Endothelial cell of umbilical vein (primary cell): Measurements from ENCODE around the gene CABLES1. TPM values are rescaled to one million over a fixed set of nuclear protein-coding genes. Genes with fewer than 3 reads are reported as not detected.

Experiments
- BruUV-seq: library from RNA; stranded (reverse); fragments of 400-500 nt; replicated peaks from 2 replicates; lab custom pipeline; 2021; lab: Mats Ljungman, UMichigan
- CTCF ChIA-PET: fragments of 300-600, 350-600 bp; sonication (Branson Sonifier 250); formaldehyde crosslinking; loops from one replicate; lab custom pipeline; 2021; ENCODE audit warnings: antibody characterized with exemption, inconsistent platforms; lab: Charles Lee
- POLR2A ChIA-PET: fragments of 300-600, 350-600 bp; sonication (Branson Sonifier 250); formaldehyde crosslinking; loops from one replicate; lab custom pipeline; 2021; ENCODE audit warnings: antibody characterized with exemption, inconsistent platforms; lab: Charles Lee
- DNase-seq: peaks from one replicate; pipeline ENCODE4 v3.0.0-alpha.2; 2011; ENCODE audit warnings: low read depth, low spot score
- FAIRE-seq: peaks from 2 replicates; lab custom pipeline; 2011; peaks lifted over from hg19 to GRCh38; lab: Jason Lieb, UNC
- H2AFZ ChIP-seq: 2 replicates; pipeline ENCODE4 v1.6.0; 2012; ENCODE audit warnings: low read depth, low read length, control low read depth, inconsistent platforms
- H3K27ac ChIP-seq: 2 replicates; pipeline ENCODE4 v1.5.1; 2011; ENCODE audit warnings: low read depth, mild to moderate bottlenecking, control low read depth, low read length, moderate library complexity; ENCODE audit not compliant: insufficient read depth
- H3K27me3 ChIP-seq, 2 experiments: 2 replicates each; pipeline versions ENCODE4 v1.6.0 to v1.6.1; 2011; ENCODE audit warnings: low read length in 2 of 2, mixed read lengths in 1 of 2; ENCODE audit not compliant: control insufficient read depth in 2 of 2, insufficient read depth in 2 of 2
- H3K36me3 ChIP-seq, 2 experiments: 2 replicates in 1 of 2; 3 replicates in 1 of 2; pipeline ENCODE4 v1.5.1; 2011; ENCODE audit warnings: low read length in 2 of 2, mild to moderate bottlenecking in 1 of 2, moderate library complexity in 1 of 2; ENCODE audit not compliant: control insufficient read depth in 2 of 2, insufficient read depth in 2 of 2; ENCODE audit errors: extremely low read depth in 1 of 2
- H3K4me1 ChIP-seq: 3 replicates; pipeline ENCODE4 v1.5.1; 2011; ENCODE audit warnings: mild to moderate bottlenecking, low read length; ENCODE audit not compliant: control insufficient read depth, insufficient read depth; ENCODE audit errors: extremely low read depth
- H3K4me2 ChIP-seq: 2 replicates; pipeline ENCODE4 v1.6.1; 2011; ENCODE audit warnings: low read length, control low read depth, mixed read lengths; ENCODE audit not compliant: insufficient read depth
- H3K4me3 ChIP-seq, 3 experiments: fragments of 200-600 bp in 1 of 3; sonication (generic), shearing (Covaris generic) in 1 of 3; replicated peaks in 1 of 3; 2 replicates each; pipeline ENCODE4 v1.5.1; 2011 to 2016; ENCODE audit warnings: control low read depth in 3 of 3, low read length in 3 of 3, mild to moderate bottlenecking in 2 of 3, inconsistent platforms in 1 of 3, low read depth in 1 of 3, moderate library complexity in 1 of 3; ENCODE audit not compliant: insufficient read depth in 1 of 3
- H3K79me2 ChIP-seq: 2 replicates; pipeline ENCODE4 v1.6.0; 2012; ENCODE audit warnings: low read length, inconsistent platforms; ENCODE audit not compliant: control insufficient read depth, insufficient read depth
- H3K9ac ChIP-seq: replicated peaks from 2 replicates; pipeline ENCODE3; 2011; ENCODE audit warnings: low read length, control low read depth; ENCODE audit not compliant: insufficient read depth; ENCODE audit errors: extremely low read depth
- H3K9me1 ChIP-seq: replicated peaks from 3 replicates; pipeline ENCODE4 v1.6.0; 2011; ENCODE audit warnings: mild to moderate bottlenecking, low read length; ENCODE audit not compliant: control insufficient read depth, insufficient read depth; ENCODE audit errors: extremely low read depth
- H3K9me3 ChIP-seq: replicated peaks from 2 replicates; pipeline ENCODE4 v1.5.1; 2012; ENCODE audit warnings: low read length, inconsistent platforms; ENCODE audit not compliant: control insufficient read depth, insufficient read depth
- H4K20me1 ChIP-seq: replicated peaks from 2 replicates; pipeline ENCODE3; 2011; ENCODE audit warnings: mild to moderate bottlenecking, low read length; ENCODE audit not compliant: control insufficient read depth, insufficient read depth; ENCODE audit errors: extremely low read depth
- CTCF ChIP-seq, 2 donors: IDR thresholded peaks; 1 replicate in 1 of 2; 2 replicates in 1 of 2; pipeline ENCODE4 v1.5.1; 2011; ENCODE audit warnings: low read length in 2 of 2, mild to moderate bottlenecking in 2 of 2, moderate library complexity in 2 of 2, control low read depth in 1 of 2, inconsistent platforms in 1 of 2, low read depth in 1 of 2; ENCODE audit not compliant: insufficient read depth in 1 of 2; ENCODE audit errors: extremely low read depth in 1 of 2
- EZH2 ChIP-seq: IDR thresholded peaks from 2 replicates; pipeline ENCODE4 v1.6.1; 2012; ENCODE audit warnings: borderline replicate concordance, low read depth, mild to moderate bottlenecking, moderate library complexity, low read length, inconsistent platforms; ENCODE audit not compliant: severe bottlenecking
- FOS ChIP-seq: IDR thresholded peaks from 2 replicates; pipeline ENCODE4 v1.6.1; 2011; ENCODE audit warnings: mild to moderate bottlenecking, low read length, moderate library complexity, borderline replicate concordance; ENCODE audit not compliant: insufficient read depth
- GATA2 ChIP-seq: IDR thresholded peaks from 2 replicates; pipeline ENCODE4 v1.7.0; 2011; ENCODE audit warnings: low read depth, mild to moderate bottlenecking, moderate library complexity, mixed read lengths, low read length; ENCODE audit not compliant: insufficient read length, insufficient read depth
- JUN ChIP-seq: IDR thresholded peaks from 2 replicates; pipeline ENCODE4 v1.6.1; 2011; ENCODE audit warnings: borderline replicate concordance, low read depth; ENCODE audit not compliant: insufficient read length, insufficient read depth
- MAX ChIP-seq: IDR thresholded peaks from 2 replicates; pipeline ENCODE4 v1.6.1; 2011; ENCODE audit not compliant: insufficient read depth, insufficient read length
- MYC ChIP-seq: IDR thresholded peaks from one replicate; pipeline ENCODE4 v1.6.1; 2011; ENCODE audit warnings: mild to moderate bottlenecking, low read depth, low read length
- POLR2A ChIP-seq: IDR thresholded peaks from 2 replicates; pipeline ENCODE4 v1.6.1; 2012; ENCODE audit warnings: low read depth, mild to moderate bottlenecking, control low read depth, low read length
- dilution Hi-C: fragments of 300-500 bp; cut with MboI; formaldehyde crosslinking; loops from one replicate; pipeline ENCODE4 v1.15.0; 2019; ENCODE audit warnings: low sequenced_read_pairs; ENCODE audit not compliant: extremely low pct_ligation_motif_present
- intact Hi-C: fragments of 100-400 bp; cut with micrococcal nuclease; formaldehyde crosslinking; loops from one replicate; pipeline ENCODE4 v1.10.0; 2022
- polyA plus RNA-seq, 4 experiments: library from polyadenylated mRNA; depleted of rRNA in 3 of 4; stranded (reverse) in 3 of 4; unstranded in 1 of 4; fragments of >200 nt; gene quantifications; 2 replicates each; pipeline versions ENCODE4 v1.2.1 to v1.2.3, GENCODE V29; 2011 to 2012; ENCODE audit warnings: missing spikeins in 1 of 4
- total RNA-seq: library from RNA; stranded (reverse); gene quantifications from 2 replicates; pipeline ENCODE4 v1.2.3, GENCODE V29; 2021

CABLES1 gene
- total and polyA plus RNA-seq, 2 donors (not counting 3 experiments of a cell fraction or from before 2014, with no cell fraction given): 40.2 to 71.1 TPM

GRCh38 chr18:23154823-23155500 is 19.7 kb downstream of the CABLES1 start:
- H3K4me1 ChIP-seq: no peaks in the 10 kb centered on the region
- no peaks in the 10 kb centered on the region for H3K27me3 ChIP-seq
- no peak overlapping the region for H2AFZ ChIP-seq
- no TSS peak for BruUV-seq
- H3K9me3 ChIP-seq: no peaks in the 10 kb centered on the region
- no peak overlapping the region for H3K4me2 ChIP-seq
- H3K79me2 ChIP-seq: peaks cover 59% of the 10 kb centered on the region
- ChIA-PET POLR2A (no interaction called here), CTCF (interaction anchor here (1.0 to 1.3 kb wide), 3 partner anchors 10 to 123 kb away, joined by 3 to 4 read pairs (median 4); no protein-coding TSS in a partner anchor)
- no peaks in the 10 kb centered on the region for H3K9me1 ChIP-seq
- H3K36me3 ChIP-seq: peaks cover 0 to 2% of the 10 kb centered on the region in 2 experiments
- H4K20me1 ChIP-seq: peaks cover 4% of the 10 kb centered on the region
- no peak for DNase-seq
- H3K27ac ChIP-seq: no peak overlapping the region
- intact Hi-C loops: no loop called here
- no peak overlapping the region for H3K4me3 ChIP-seq
- dilution Hi-C loops: no loop called here
- TF ChIP-seq MAX: no peak
- no peak for TF ChIP-seq JUN
- TF ChIP-seq EZH2: no peak
- TF ChIP-seq POLR2A: no peak
- TF ChIP-seq FOS: no peak
- no peak for TF ChIP-seq CTCF (IDR thresholded peaks at IDR 0.05; ENCODE audit: extremely low read depth in 1 of 2, insufficient read depth in 1 of 2, low read depth in 1 of 2, low read length in 2 of 2)
- no peak for TF ChIP-seq GATA2
- TF ChIP-seq MYC: no peak
- no peak for FAIRE-seq
- no peak overlapping the region for H3K9ac ChIP-seq
